Skeletal muscle tissue (tissue), 4 donors: Measurements from ENCODE around the gene GRIK5. TPM values are rescaled to one million over a fixed set of nuclear protein-coding genes. Genes with fewer than 3 reads are reported as not detected.

Experiments
- H3K27ac ChIP-seq: one replicate; pipeline ENCODE4 v1.7.0; 2013; ENCODE audit warnings: mild to moderate bottlenecking, low read depth, low read length, inconsistent platforms
- H3K27me3 ChIP-seq, 3 donors: one replicate each; pipeline ENCODE4 v1.7.0; 2013; ENCODE audit warnings: low read length in 3 of 3; ENCODE audit not compliant: control insufficient read depth in 3 of 3, insufficient read depth in 3 of 3
- H3K36me3 ChIP-seq, 3 donors: one replicate each; pipeline ENCODE4 v1.7.0; 2013; ENCODE audit warnings: low read length in 3 of 3; ENCODE audit not compliant: control insufficient read depth in 3 of 3, insufficient read depth in 3 of 3
- H3K4me1 ChIP-seq, 3 donors: one replicate each; pipeline ENCODE4 v1.7.0; 2013; ENCODE audit warnings: low read length in 3 of 3, mild to moderate bottlenecking in 3 of 3; ENCODE audit not compliant: control insufficient read depth in 3 of 3, insufficient read depth in 3 of 3
- H3K4me3 ChIP-seq, 3 donors: one replicate each; pipeline ENCODE4 v1.7.0; 2013; ENCODE audit warnings: low read length in 3 of 3
- H3K9ac ChIP-seq, 3 donors: one replicate each; pipeline ENCODE4 v1.7.0; 2013; ENCODE audit warnings: low read length in 3 of 3, mild to moderate bottlenecking in 3 of 3, moderate library complexity in 2 of 3, low read depth in 1 of 3
- H3K9me3 ChIP-seq, 3 donors: one replicate each; pipeline ENCODE4 v1.7.0; 2013; ENCODE audit warnings: low read length in 3 of 3; ENCODE audit not compliant: control insufficient read depth in 3 of 3
- total RNA-seq: library from RNA; depleted of rRNA; stranded (reverse); fragments of >200 nt; gene quantifications from one replicate; pipeline ENCODE4 v1.2.3, GENCODE V29; 2014
- donor health status: Osteomylitis.

Gene GRIK5, protein sequence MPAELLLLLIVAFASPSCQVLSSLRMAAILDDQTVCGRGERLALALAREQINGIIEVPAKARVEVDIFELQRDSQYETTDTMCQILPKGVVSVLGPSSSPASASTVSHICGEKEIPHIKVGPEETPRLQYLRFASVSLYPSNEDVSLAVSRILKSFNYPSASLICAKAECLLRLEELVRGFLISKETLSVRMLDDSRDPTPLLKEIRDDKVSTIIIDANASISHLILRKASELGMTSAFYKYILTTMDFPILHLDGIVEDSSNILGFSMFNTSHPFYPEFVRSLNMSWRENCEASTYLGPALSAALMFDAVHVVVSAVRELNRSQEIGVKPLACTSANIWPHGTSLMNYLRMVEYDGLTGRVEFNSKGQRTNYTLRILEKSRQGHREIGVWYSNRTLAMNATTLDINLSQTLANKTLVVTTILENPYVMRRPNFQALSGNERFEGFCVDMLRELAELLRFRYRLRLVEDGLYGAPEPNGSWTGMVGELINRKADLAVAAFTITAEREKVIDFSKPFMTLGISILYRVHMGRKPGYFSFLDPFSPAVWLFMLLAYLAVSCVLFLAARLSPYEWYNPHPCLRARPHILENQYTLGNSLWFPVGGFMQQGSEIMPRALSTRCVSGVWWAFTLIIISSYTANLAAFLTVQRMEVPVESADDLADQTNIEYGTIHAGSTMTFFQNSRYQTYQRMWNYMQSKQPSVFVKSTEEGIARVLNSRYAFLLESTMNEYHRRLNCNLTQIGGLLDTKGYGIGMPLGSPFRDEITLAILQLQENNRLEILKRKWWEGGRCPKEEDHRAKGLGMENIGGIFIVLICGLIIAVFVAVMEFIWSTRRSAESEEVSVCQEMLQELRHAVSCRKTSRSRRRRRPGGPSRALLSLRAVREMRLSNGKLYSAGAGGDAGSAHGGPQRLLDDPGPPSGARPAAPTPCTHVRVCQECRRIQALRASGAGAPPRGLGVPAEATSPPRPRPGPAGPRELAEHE
- 1.0 TPM for total RNA-seq

DNA sequence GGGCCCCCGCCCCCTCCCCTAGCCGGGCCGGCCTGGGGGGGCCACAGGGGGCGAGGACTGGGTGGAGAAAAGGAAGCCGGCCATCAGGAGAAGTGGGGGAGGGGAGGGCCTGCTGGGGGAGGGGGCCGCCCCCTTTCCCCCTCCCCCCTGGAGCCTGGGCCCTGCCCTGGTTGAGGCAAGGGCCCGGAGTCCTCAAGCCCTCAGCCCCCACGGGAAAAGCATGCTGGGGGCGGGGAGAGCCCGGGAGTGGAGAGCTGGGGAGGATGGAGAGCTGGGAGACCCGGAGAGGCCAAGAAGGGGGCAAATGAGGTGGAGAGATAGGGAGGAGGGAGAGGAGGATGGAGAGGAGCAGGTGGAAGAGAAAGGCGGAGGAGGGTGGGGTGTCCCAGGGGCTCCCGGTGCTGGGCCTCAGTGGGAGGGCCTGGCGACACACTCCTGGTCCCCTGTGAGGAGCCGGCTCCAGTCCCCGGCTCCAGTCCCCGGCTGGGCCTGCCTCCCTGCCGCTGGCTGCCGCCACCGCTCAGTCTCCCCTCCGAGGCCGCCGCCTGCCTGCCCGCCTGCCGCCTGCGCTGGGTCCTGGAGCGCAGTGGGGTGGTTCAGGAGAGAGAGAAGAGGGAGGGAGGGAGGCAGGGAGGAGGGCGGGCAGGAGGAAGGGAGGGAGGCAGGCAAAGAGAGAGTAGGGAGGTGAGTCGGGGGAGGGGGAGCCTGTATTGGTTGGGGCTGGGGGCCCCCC, at the start of gene GRIK5:
TSS of gene GRIK5 (minus strand) at position 588 of the 733 bp plus-strand sequence. CDS start 4,436 bp downstream, outside the sequence.
- no peak within 1 kb of the TSS for H3K27ac ChIP-seq

DNA sequence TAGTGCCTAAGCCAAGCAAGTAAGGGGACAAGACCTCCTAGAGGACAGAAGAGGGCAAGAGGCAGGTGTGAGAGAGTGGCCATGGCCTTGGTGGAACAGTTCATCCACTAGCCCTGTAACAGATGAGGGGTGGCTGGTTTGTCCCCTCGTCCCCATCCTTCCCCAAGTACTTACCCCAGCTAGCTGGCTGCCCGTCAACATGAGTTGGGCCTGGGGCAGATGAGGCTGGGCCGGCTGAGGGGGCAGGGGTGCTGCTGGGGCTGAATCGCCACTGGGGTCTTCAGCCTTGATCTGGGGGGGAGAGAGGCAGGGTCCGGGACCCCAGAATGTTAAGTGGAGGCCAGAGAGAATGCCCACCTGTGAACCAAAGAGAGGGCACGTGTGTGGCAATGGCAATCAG, 47.1 kb upstream of the GRIK5 start:
- Histone ChIP-seq H3K27ac (no peak overlapping the region), H3K4me3 (no peak overlapping the region), H3K36me3 (no peaks in the 10 kb centered on the region), H3K9ac (no peak overlapping the region), H3K4me1 (peaks cover 3 to 13% (median 11%) of the 10 kb centered on the region in 3 donors), H3K9me3 (no peaks in the 10 kb centered on the region), H3K27me3 (peaks cover 4 to 10% (median 7%) of the 10 kb centered on the region in 3 donors)

More for the DNA sequence above, at the start of gene GRIK5:
- Histone ChIP-seq H3K4me1 (peaks cover 0 to 3% (median 1%) of the 10 kb centered on the region in 3 donors), H3K36me3 (no peaks in the 10 kb centered on the region), H3K4me3 (no peak within 1 kb of the TSS), H3K27me3 (peaks cover 27 to 36% (median 35%) of the 10 kb centered on the region in 3 donors), H3K9ac (peak within 1 kb of the TSS in 1 of 3 donors; percentile 40), H3K9me3 (no peaks in the 10 kb centered on the region)

DNA sequence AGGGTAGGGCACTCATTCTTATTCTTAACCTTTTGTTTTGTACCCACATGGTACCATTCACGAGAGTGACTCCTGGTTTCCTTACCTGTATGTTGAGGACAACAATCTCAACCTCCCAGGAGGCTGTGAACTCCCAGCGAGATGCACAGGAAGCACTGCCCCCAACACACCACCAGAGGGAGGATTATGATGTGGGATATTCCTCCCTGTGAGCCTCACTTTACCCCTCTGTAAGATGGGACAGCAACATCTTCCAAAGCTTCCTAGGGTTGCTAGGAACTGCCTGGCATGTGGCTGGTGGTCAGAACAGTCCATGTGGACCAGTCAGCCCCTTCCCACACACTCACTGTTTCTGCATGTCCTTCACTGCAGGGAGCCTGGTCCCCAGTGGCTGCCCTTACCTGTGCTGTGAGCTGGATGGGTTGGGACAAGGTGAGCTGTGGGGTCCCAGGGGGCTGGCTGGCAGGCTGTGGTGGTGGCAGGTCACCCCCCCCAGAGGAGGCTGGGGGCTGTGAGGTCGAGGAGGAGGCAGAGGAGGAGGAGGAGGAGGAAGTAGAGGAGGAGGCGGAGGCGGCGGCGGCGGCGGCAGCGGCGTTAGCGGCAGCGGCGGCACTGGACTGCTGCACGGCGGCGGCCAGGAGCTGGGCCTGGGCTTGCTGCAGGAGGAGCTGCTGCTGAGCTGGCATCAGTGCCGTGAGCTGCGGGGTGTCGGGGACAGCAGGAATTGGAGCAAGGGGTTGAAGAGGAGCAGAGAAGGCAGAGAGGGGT, 46.5 kb upstream of the GRIK5 start:
- H3K9ac ChIP-seq: no peak overlapping the region
- H3K4me3 ChIP-seq: no peak overlapping the region
- peaks cover 3 to 13% (median 11%) of the 10 kb centered on the region in 3 donors for H3K4me1 ChIP-seq
- peaks cover 4 to 12% (median 7%) of the 10 kb centered on the region in 3 donors for H3K27me3 ChIP-seq
- H3K36me3 ChIP-seq: no peaks in the 10 kb centered on the region
- H3K9me3 ChIP-seq: no peaks in the 10 kb centered on the region
- no peak overlapping the region for H3K27ac ChIP-seq

DNA sequence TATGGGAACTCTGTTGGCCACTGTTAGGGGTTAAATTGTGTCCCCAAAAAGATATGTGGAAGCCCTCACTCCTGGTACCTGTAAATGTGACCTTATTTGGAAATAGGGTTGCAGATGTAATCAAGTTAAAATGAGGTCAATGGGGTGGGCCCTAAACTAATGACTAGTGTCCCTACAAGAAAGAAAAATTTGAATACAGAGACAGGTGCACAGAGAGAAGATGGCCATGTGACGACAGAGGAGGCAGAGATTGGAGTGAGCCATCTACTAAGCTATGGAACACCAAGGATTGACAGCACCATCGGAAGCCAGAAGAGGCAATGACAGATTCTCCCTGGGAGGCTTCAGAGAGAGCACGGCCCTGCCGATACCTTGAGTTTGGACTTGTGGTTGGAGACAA, 45.7 kb upstream of the GRIK5 start:
- no peak overlapping the region for H3K4me3 ChIP-seq
- no peak overlapping the region for H3K9ac ChIP-seq
- H3K36me3 ChIP-seq: no peaks in the 10 kb centered on the region

DNA sequence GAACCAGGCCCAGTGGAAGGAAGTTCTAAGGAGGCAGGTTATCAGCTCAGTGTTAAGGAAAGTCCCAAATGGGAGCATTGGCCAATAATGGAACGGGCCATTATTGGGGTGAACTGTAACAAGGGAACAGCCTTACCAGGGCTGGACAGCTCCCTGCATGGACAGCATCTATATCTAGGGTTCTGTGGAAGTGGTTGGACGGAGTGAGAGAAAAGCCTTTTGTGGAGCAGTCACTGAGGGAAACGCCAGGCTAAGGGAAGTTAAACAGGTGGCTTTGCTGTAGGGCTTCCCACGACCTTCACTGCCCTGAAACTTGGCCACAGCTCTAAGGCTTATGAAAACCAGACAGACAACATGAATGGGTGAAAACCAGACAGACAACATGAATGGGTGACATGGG, 45.2 kb upstream of the GRIK5 start:
- Histone ChIP-seq H3K27me3 (peaks cover 0 to 17% (median 7%) of the 10 kb centered on the region in 3 donors), H3K4me3 (no peak overlapping the region), H3K36me3 (no peaks in the 10 kb centered on the region), H3K27ac (no peak overlapping the region), H3K4me1 (peaks cover 3 to 13% (median 11%) of the 10 kb centered on the region in 3 donors), H3K9ac (no peak overlapping the region), H3K9me3 (no peaks in the 10 kb centered on the region)

More for the DNA sequence above, 45.7 kb upstream of the GRIK5 start:
- Histone ChIP-seq H3K27me3 (peaks cover 0 to 14% (median 7%) of the 10 kb centered on the region in 3 donors), H3K9me3 (no peaks in the 10 kb centered on the region), H3K27ac (no peak overlapping the region), H3K4me1 (peaks cover 3 to 13% (median 11%) of the 10 kb centered on the region in 3 donors)

DNA sequence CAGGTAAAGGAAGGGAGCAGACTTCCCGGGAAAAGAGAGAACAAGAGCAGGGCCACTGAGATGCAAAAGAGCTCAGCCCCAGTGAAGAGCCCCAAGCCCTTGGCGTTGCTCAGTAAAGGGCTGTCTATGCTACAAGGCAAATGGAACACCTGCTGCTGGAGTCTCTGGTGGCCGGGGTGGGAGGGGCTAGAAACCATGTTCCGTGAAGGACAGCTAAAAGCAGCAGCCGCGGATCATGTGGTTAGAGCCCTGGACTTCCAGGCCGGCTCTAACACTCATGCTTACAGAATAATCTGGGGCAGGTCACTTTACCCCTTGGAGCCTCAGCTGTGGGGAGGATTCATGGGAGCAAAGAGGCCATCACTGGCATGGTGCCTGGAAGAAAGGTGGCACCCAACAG, 44.4 kb upstream of the GRIK5 start:
- H3K36me3 ChIP-seq: no peaks in the 10 kb centered on the region
- peak overlapping the region; percentile 56 for H3K27ac ChIP-seq
- H3K4me3 ChIP-seq: no peak overlapping the region
- peaks cover 3 to 13% (median 11%) of the 10 kb centered on the region in 3 donors for H3K4me1 ChIP-seq
- H3K9me3 ChIP-seq: no peaks in the 10 kb centered on the region
- H3K9ac ChIP-seq: no peak overlapping the region
- H3K27me3 ChIP-seq: peaks cover 0 to 18% (median 7%) of the 10 kb centered on the region in 3 donors

DNA sequence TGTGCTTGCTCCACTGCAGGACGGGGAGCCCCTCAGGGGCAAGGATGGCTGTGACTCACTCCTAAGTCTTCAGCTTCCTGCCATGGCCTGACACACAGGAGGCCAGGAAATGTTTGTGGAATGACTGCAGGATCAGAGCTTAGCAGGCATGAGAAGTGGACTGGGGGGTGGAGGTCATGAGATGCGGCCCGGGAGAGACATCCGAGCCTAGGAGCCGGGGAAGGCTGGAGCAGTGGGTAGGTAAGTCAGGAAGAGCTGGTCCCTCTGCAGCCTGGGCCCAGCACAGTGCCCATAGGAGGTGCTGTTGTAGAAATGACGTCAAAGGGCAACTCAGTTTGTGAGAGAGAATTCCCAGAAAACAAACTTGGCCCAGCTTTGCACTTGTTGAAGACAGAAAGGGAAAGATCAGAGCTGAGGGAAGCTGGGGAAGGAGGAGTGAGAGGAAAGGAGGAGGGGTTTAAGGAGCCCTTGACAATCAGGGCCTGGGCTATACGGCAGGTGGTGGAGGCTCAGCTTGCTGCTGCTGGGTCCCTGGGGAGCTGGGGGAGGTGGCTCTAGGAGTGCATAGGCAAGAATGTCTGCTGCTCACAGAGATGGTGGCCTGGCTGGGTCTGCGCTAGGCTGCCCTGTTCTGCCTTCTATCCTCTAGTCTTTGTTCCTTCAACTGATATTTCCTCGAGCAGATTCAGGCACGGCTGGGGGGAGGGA, 43.8 kb upstream of the GRIK5 start:
- no peak overlapping the region for H3K4me3 ChIP-seq
- H3K27ac ChIP-seq: peak overlapping the region; percentile 56
- peaks cover 3 to 14% (median 11%) of the 10 kb centered on the region in 3 donors for H3K4me1 ChIP-seq
- H3K9ac ChIP-seq: no peak overlapping the region
- no peaks in the 10 kb centered on the region for H3K9me3 ChIP-seq
- H3K27me3 ChIP-seq: peaks cover 0 to 18% (median 7%) of the 10 kb centered on the region in 3 donors
- H3K36me3 ChIP-seq: no peaks in the 10 kb centered on the region

DNA sequence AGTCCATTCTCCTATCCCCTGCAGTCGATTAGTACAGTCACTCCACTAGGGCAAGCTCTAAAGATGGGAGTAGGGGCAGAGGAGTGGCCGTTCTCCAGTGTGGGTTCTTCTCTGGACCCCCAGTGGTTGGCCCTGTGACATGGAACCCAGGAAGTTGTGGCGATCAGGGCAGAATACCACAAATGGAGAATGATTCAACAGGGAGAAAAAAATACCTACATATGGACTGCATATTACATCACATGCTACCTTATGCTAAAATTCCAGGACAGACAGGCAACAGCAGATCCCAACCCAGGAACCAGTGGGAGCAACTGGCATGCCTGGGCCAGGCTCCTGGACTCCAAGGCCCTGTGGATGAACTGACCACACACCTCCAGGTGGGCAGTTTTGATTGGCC, 41.8 kb upstream of the GRIK5 start:
- Histone ChIP-seq H3K9ac (no peak overlapping the region), H3K36me3 (no peaks in the 10 kb centered on the region), H3K27me3 (peaks cover 0 to 21% (median 11%) of the 10 kb centered on the region in 3 donors), H3K9me3 (no peaks in the 10 kb centered on the region), H3K4me3 (no peak overlapping the region), H3K4me1 (peaks cover 3 to 15% (median 11%) of the 10 kb centered on the region in 3 donors), H3K27ac (no peak overlapping the region)
